Stomach (tissue), 4 donors: ENCODE results near the gene DOCK8.

Experiments used
- CTCF ChIP-seq, 7 experiments: fragments of 450-650 bp in 4 of 7; fragments of 200-600 bp in 3 of 7; sonication (generic) in 3 of 7; IDR thresholded peaks; one replicate each; pipeline ENCODE4 v1.5.1; 2016 to 2019; ENCODE audit warnings: antibody characterized with exemption in 7 of 7, control low read depth in 2 of 7, mild to moderate bottlenecking in 1 of 7
- EP300 ChIP-seq: sonication (generic); formaldehyde crosslinking; IDR thresholded peaks from one replicate; pipeline ENCODE4 v1.6.1; 2017; ENCODE audit warnings: antibody characterized with exemption
- POLR2A ChIP-seq, 4 donors: fragments of 450-650 bp; IDR thresholded peaks; one replicate each; pipeline ENCODE4 v1.6.1; 2016; ENCODE audit warnings: antibody characterized with exemption in 4 of 4, control low read depth in 2 of 4, mild to moderate bottlenecking in 1 of 4, moderate library complexity in 1 of 4
- POLR2AphosphoS5 ChIP-seq, 3 donors: sonication (generic); formaldehyde crosslinking; IDR thresholded peaks; one replicate each; pipeline ENCODE4 v1.6.1; 2016; ENCODE audit warnings: antibody characterized with exemption in 3 of 3

GRCh38 chr9:303502-303901, 88.8 kb downstream of the DOCK8 start:
- TF ChIP-seq CTCF (IDR thresholded peaks at IDR 0.05) (no peak), EP300 (no peak), POLR2AphosphoS5 (IDR thresholded peaks at IDR 0.05) (no peak), POLR2A (IDR thresholded peaks at IDR 0.05) (no peak)
